HepG2 (cell line): ENCODE data around the gene TMEFF2. TPM values are rescaled to one million over a fixed set of nuclear protein-coding genes. Genes with fewer than 3 reads are reported as not detected.
A peak's percentile ranks its signal among the peaks of the same experiment; 100 is the strongest.

Experiments used
- CAMTA2 ChIP-seq: sonication (generic); formaldehyde crosslinking; IDR thresholded peaks from 2 replicates; pipeline ENCODE4 v1.4.0; 2020; ENCODE audit warnings: mild to moderate bottlenecking, missing genetic modification reagents, borderline replicate concordance
- CERS6 ChIP-seq: sonication (generic); formaldehyde crosslinking; IDR thresholded peaks from 2 replicates; pipeline ENCODE4 v1.5.0; 2020; ENCODE audit warnings: missing genetic modification reagents
- FOXK1 ChIP-seq: sonication (generic); formaldehyde crosslinking; IDR thresholded peaks from 2 replicates; pipeline ENCODE4 v1.4.0; 2020; ENCODE audit warnings: low read depth, missing genetic modification reagents, borderline replicate concordance
- GABPB1 ChIP-seq: IDR thresholded peaks from 2 replicates; pipeline ENCODE4 v1.6.1; 2016; ENCODE audit warnings: mild to moderate bottlenecking, missing genetic modification reagents, moderate library complexity, missing compliant biosample characterization
- GATA4 ChIP-seq: sonication (generic); IDR thresholded peaks from 2 replicates; pipeline ENCODE4 v1.6.1; 2016; ENCODE audit warnings: antibody characterized with exemption, low read depth, borderline replicate concordance
- HNRNPLL ChIP-seq: fragments of 200-400 bp; formaldehyde crosslinking; IDR thresholded peaks from 2 replicates; pipeline ENCODE4 v1.6.1; 2017; ENCODE audit warnings: mild to moderate bottlenecking, low read depth, low read length; ENCODE audit not compliant: poor library complexity, severe bottlenecking
- HOMEZ ChIP-seq: IDR thresholded peaks from 2 replicates; pipeline ENCODE4 v1.6.1; 2016; ENCODE audit warnings: low read depth
- LBX2 ChIP-seq: sonication (generic); formaldehyde crosslinking; IDR thresholded peaks from 2 replicates; pipeline ENCODE4 v1.5.0; 2020; ENCODE audit warnings: missing genetic modification reagents, mild to moderate bottlenecking, borderline replicate concordance
- MIER3 ChIP-seq: IDR thresholded peaks from 2 replicates; pipeline ENCODE4 v1.6.1; 2016; ENCODE audit warnings: missing compliant biosample characterization, borderline replicate concordance
- NR2F6 ChIP-seq, 2 experiments: IDR thresholded peaks; 2 replicates each; pipeline ENCODE4 v1.6.1; 2016; ENCODE audit warnings: antibody characterized with exemption in 1 of 2, mild to moderate bottlenecking in 1 of 2
- RBAK ChIP-seq: sonication (generic); formaldehyde crosslinking; IDR thresholded peaks from 2 replicates; pipeline ENCODE4 v1.5.1; 2020; ENCODE audit warnings: mild to moderate bottlenecking, missing genetic modification reagents
- RXRB ChIP-seq: IDR thresholded peaks from 2 replicates; pipeline ENCODE4 v1.6.1; 2016; ENCODE audit warnings: borderline replicate concordance, missing genetic modification reagents, missing compliant biosample characterization
- SIN3B ChIP-seq: fragments of 150-350 bp; IDR thresholded peaks from 2 replicates; pipeline ENCODE4 v1.6.1; 2014; ENCODE audit warnings: low read length
- SMC3 ChIP-seq: IDR thresholded peaks from 2 replicates; pipeline ENCODE4 v1.6.1; 2011; ENCODE audit warnings: low read length, improper control_type of control experiment
- STAG1 ChIP-seq: sonication (generic); formaldehyde crosslinking; IDR thresholded peaks from 2 replicates; pipeline ENCODE4 v1.4.0; 2020; ENCODE audit warnings: missing genetic modification reagents
- TBL1XR1 ChIP-seq: fragments of 150-350 bp; IDR thresholded peaks from 2 replicates; pipeline ENCODE4 v1.6.1; 2014; ENCODE audit warnings: borderline replicate concordance, low read length; ENCODE audit not compliant: partially characterized antibody
- ZBTB3 ChIP-seq: sonication (generic); formaldehyde crosslinking; IDR thresholded peaks from 2 replicates; pipeline ENCODE4 v1.4.0; 2020; ENCODE audit warnings: low read depth, mild to moderate bottlenecking, moderate library complexity, missing genetic modification reagents, borderline replicate concordance
- ZFP62 ChIP-seq: sonication (generic); formaldehyde crosslinking; IDR thresholded peaks from 2 replicates; pipeline ENCODE4 v1.4.0; 2020; ENCODE audit warnings: missing genetic modification reagents
- ZNF263 ChIP-seq: sonication (generic); formaldehyde crosslinking; IDR thresholded peaks from 2 replicates; pipeline ENCODE4 v1.4.0; 2020; ENCODE audit warnings: missing genetic modification reagents
- ZNF326 ChIP-seq: sonication (generic); formaldehyde crosslinking; IDR thresholded peaks from 2 replicates; pipeline ENCODE4 v1.4.0; 2020; ENCODE audit warnings: missing genetic modification reagents, borderline replicate concordance
- ZNF337 ChIP-seq: sonication (generic); formaldehyde crosslinking; IDR thresholded peaks from 2 replicates; pipeline ENCODE4 v1.5.1; 2020; ENCODE audit warnings: missing genetic modification reagents, low read depth, mild to moderate bottlenecking, borderline replicate concordance
- ZNF564 ChIP-seq: sonication (generic); formaldehyde crosslinking; IDR thresholded peaks from 2 replicates; pipeline ENCODE4 v1.8.1; 2023; ENCODE audit warnings: mild to moderate bottlenecking, missing genetic modification reagents
- ZNF768 ChIP-seq: sonication (generic); formaldehyde crosslinking; IDR thresholded peaks from 2 replicates; pipeline ENCODE4 v1.4.0; 2020; ENCODE audit warnings: missing genetic modification reagents
- ZNF775 ChIP-seq: sonication (generic); formaldehyde crosslinking; IDR thresholded peaks from 2 replicates; pipeline ENCODE4 v1.4.0; 2020; ENCODE audit warnings: missing genetic modification reagents, mild to moderate bottlenecking, moderate library complexity, borderline replicate concordance
- polyA plus RNA-seq, 8 experiments: library from polyadenylated mRNA; depleted of rRNA in 3 of 8; stranded (reverse) in 7 of 8; unstranded in 1 of 8; fragments of >200 nt; fragmentation: Illumina TruSeq in 4 of 8; extraction: Trizol in 4 of 8; gene quantifications; 2 replicates each; pipeline versions ENCODE4 v1.2.1 to v1.2.3, GENCODE V29; 2011 to 2016; ENCODE audit warnings: low read depth in 4 of 8, missing spikeins in 1 of 8, mixed read lengths in 1 of 8; ENCODE audit not compliant: insufficient read depth in 1 of 8
- total RNA-seq, 5 experiments: library from RNA; depleted of rRNA; stranded (reverse); fragments of >200 nt; fragmentation: Illumina TruSeq; extraction: Trizol; gene quantifications; 2 replicates each; pipeline ENCODE4 v1.2.3, GENCODE V29; 2016; ENCODE audit warnings: low read depth in 1 of 5
- TF ChIP-seq, protein P1 (sequence below): sonication (generic); formaldehyde crosslinking; IDR thresholded peaks from 2 replicates; pipeline ENCODE4 v1.8.0; 2022; ENCODE audit warnings: missing genetic modification reagents, mild to moderate bottlenecking, inconsistent platforms, borderline replicate concordance

TMEFF2 gene
- total and polyA plus RNA-seq, 2 of the 13 experiments (the other 11 are each of a cell fraction or from before 2014, with no cell fraction given): not detected

DNA sequence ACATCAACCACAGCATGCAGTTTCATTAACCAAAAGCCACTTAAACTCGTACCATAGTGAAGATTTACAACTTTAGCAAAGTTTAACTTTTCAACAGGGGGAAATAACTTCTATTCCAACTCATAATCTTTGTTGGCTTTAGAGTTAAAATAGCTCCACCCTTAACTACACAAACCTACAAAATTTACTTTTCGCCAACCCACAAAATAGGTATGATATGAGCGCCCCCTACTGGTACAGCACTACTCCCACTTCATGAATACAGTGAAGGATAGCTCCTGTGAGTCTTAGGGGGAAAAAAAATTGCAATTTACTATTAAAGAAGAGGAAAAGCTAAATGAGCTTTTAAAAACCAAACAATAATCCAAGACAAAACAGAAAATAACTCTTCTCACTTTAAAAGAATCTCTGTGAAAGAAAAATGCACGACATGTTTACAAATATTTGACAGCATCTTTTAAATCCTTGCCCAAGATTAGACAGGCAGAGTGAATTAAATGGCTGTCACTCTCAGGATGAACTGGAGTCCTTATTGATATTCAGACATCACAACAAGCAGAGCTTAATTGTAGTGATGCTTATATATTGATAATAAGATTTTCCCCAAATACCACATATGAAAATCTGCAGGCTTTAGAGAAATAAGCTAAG, 32.2 kb downstream of the TMEFF2 start (continued):
- TF ChIP-seq ZNF564 (CRISPR knock-in tag) (no peak), ZNF326 (CRISPR knock-in tag) (no peak), GATA4 (no peak), STAG1 (CRISPR knock-in tag) (peak; percentile 97), GABPB1 (CRISPR knock-in tag) (no peak), ZNF337 (CRISPR knock-in tag) (no peak), ZNF263 (CRISPR knock-in tag) (no peak), FOXK1 (CRISPR knock-in tag) (no peak), RBAK (CRISPR knock-in tag) (no peak), LBX2 (CRISPR knock-in tag) (no peak), MIER3 (CRISPR knock-in tag) (peak; percentile 54; the same call in 1 of the 2 replicates), ZBTB3 (no peak), HNRNPLL (no peak), CAMTA2 (no peak), ZNF775 (CRISPR knock-in tag) (no peak), SMC3 (peak; percentile 99), HOMEZ (CRISPR knock-in tag) (no peak), NR2F6 (IDR thresholded peaks at IDR 0.05) (no peak), NR2F6 (CRISPR knock-in tag; IDR thresholded peaks at IDR 0.05) (no peak), TBL1XR1 (no peak), CERS6 (CRISPR knock-in tag) (no peak), ZFP62 (CRISPR knock-in tag) (no peak), SIN3B (no peak), RXRB (CRISPR knock-in tag) (no peak), ZNF768 (no peak)
- TF ChIP-seq, protein P1, sequence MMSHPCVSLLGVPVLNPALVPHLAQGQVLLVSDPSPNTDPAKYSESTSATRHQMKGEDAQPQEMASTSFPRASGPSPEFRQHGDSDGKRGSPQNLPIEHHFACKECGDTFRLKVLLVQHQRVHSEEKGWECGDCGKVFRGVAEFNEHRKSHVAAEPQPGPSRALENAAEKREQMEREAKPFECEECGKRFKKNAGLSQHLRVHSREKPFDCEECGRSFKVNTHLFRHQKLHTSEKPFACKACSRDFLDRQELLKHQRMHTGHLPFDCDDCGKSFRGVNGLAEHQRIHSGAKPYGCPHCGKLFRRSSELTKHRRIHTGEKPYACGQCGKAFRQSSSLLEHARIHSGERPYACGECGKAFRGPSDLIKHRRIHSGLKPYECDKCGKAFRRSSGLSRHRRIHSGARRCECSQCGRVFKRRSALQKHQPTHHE (CRISPR knock-in tag): no peak
